Activated CD8-positive, alpha-beta memory T cell treated with anti-CD3 and anti-CD28 coated beads for 36 hours (primary cell): ENCODE measurements around the gene CRYBA1. TPM values are rescaled to one million over a fixed set of nuclear protein-coding genes. Genes with fewer than 3 reads are reported as not detected.
"Not testable (repeated sequence)": the region's sequence is repeated elsewhere in the genome, so short reads cannot be mapped to it uniquely, and the experiment has no call there.

ENCODE experiments used
- CTCF ChIA-PET: fragments of 350-600 bp; sonication (Branson Sonifier 250); formaldehyde crosslinking; loops from one replicate; lab custom pipeline; 2021; ENCODE audit warnings: antibody characterized with exemption; lab: Charles Lee
- POLR2A ChIA-PET: fragments of 350-600 bp; sonication (Branson Sonifier 250); formaldehyde crosslinking; loops from one replicate; lab custom pipeline; 2021; ENCODE audit warnings: antibody characterized with exemption; lab: Charles Lee
- total RNA-seq, 2 experiments: library from RNA; stranded (reverse); gene quantifications; one replicate each; pipeline ENCODE4 v1.2.3, GENCODE V29; 2021

Gene CRYBA1
- total RNA-seq, 2 experiments from 2014 or later, result not detected

GRCh38 chr17:29233301-29233700, 13.4 kb upstream of the CRYBA1 start:
- ChIA-PET CTCF (interaction anchor here (0.7 to 1.1 kb wide), 3 partner anchors 21 to 334 kb away, joined by 3 read pairs; partner anchors contain the start of genes ABHD15 and MYO18A), POLR2A (no interaction called here)

DNA sequence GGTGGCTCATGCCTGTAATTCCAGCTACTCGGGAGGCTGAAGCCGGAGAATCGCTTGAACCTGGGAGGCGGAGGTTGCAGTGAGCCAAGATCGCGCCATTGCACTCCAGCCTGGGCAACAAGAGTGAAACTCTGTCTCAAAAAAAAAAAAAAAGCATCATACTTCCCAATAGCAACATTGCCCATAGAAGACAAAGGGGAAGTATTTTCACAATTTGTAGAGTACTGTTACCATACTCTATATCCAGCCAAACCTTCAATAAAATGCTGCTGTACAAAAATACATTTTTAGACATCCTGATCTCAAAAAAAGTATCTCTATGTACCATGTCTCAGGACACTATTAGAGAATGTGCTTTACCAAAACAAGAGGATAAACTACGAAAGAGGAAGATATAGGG, 11.7 kb upstream of the CRYBA1 start:
- CTCF ChIA-PET, POLR2A ChIA-PET: not testable (repeated sequence)

GRCh38 chr17:29235904-29236303, 10.8 kb upstream of the CRYBA1 start:
- POLR2A ChIA-PET, result no interaction called here
- CTCF ChIA-PET, result interaction anchor here (0.7 kb wide), 1 partner anchor 282 kb away, joined by 3 read pairs; no protein-coding TSS in a partner anchor

GRCh38 chr17:29237476-29238132, 9.1 kb upstream of the CRYBA1 start:
- POLR2A ChIA-PET, result interaction anchor here (0.5 kb wide), 1 partner anchor 11 kb away, joined by 3 read pairs; no protein-coding TSS in a partner anchor
- CTCF ChIA-PET, result no interaction called here

GRCh38 chr17:29238133-29238850, 8.4 kb upstream of the CRYBA1 start:
- ChIA-PET POLR2A (no interaction called here), CTCF (no interaction called here)

DNA sequence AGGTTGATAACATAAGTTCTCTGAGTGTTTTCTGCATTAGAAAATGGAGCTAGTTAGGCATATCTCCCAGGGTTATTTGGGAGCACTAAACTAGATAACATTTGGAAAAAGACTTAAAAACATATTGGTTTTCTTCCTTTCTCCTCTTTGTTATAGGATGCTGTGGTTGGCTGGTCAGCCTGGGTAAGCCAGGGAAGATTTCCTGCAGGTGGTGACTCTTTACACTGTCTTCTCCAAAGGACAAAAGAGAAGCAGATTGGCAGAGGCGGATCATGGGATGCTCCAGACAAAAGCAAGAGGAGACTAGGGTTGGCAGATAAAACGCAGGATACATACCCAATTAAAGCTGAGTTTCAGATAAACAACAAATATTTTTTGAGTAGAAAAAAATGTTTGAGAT, 6.2 kb upstream of the CRYBA1 start:
- POLR2A ChIA-PET, result interaction anchor here (1.0 kb wide), 1 partner anchor 11 kb away, joined by 3 read pairs; no protein-coding TSS in a partner anchor
- CTCF ChIA-PET, result interaction anchor here (0.9 to 1.7 kb wide), 4 partner anchors 10 to 53 kb away, joined by 3 read pairs; no protein-coding TSS in a partner anchor

- CTCF ChIA-PET, result interaction anchor here (0.9 to 1.7 kb wide), 4 partner anchors 9 to 54 kb away, joined by 3 read pairs; no protein-coding TSS in a partner anchor
- POLR2A ChIA-PET, result interaction anchor here (0.5 to 1.0 kb wide), 3 partner anchors 10 to 104 kb away, joined by 3 read pairs; no protein-coding TSS in a partner anchor
These were observed 5.4 kb upstream of the CRYBA1 start for GRCh38 chr17:29240968-29241963.

DNA sequence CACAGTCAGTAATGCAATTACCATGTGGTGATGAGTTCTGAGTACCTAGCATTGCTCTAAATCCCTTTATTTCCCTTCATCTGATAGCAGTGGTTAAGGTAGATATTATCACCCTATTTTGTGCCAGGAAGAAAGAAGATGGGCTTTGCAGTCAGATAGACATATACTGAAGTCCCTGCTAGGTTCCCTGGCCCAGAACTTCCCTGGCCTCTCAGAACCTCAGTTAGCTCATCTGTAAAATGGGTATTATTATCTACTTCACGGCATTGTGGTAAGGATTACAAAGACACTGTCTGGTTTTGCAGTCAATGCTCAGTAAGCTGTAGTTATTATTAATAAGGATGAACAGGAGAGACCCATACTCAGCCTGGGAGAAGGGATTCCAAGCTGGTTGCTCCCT, 4.6 kb upstream of the CRYBA1 start:
- ChIA-PET CTCF (interaction anchor here (1.5 kb wide), 1 partner anchor 23 kb away, joined by 4 read pairs; no protein-coding TSS in a partner anchor), POLR2A (no interaction called here)

DNA sequence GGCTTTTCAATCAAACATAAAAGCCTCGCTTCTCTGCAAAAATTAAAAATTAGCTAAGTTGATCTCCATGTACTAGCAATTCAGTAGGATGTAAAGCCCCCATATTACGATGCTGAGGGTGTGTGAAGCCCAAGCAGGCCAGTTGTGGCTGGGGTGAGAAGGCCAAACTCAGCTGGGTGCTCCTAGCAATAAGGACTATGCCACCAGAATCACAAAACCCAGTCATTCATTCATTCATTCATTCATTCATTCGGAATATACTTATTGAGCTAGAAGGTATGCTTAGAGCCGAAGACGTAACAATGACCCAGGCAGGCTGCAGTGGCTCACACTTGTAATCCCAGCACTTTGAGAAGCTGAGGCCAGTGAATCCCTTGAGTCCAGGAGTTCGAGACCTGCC, 3.9 kb upstream of the CRYBA1 start:
- ChIA-PET POLR2A (no interaction called here), CTCF (interaction anchor here (1.5 kb wide), 2 partner anchors 24 to 48 kb away, joined by 3 to 4 read pairs; no protein-coding TSS in a partner anchor)

DNA sequence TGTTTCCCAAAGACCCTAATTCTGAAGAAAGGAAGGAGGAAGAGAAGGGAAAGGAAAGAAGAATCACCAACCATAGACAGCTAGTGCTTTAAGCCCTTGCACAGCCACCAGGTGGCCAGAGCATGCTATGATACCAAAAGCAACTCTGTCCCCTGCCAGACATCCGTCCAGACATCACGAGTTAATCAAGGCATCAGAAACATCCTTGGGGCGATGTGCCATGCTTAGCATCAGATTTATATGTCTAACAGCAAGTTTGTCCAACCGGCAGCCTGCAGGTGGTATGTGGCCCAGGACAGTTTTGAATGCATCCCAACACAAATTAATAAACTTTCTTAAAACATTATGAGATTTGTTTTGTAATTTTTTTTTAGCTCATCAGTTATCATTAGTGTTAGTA, 2.9 kb upstream of the CRYBA1 start:
- POLR2A ChIA-PET, result no interaction called here
- CTCF ChIA-PET, result interaction anchor here (1.5 kb wide), 1 partner anchor 47 kb away, joined by 3 read pairs; no protein-coding TSS in a partner anchor

GRCh38 chr17:29245401-29245800, 1.3 kb upstream of the CRYBA1 start:
- ChIA-PET CTCF (no interaction called here), POLR2A (no interaction called here)

DNA sequence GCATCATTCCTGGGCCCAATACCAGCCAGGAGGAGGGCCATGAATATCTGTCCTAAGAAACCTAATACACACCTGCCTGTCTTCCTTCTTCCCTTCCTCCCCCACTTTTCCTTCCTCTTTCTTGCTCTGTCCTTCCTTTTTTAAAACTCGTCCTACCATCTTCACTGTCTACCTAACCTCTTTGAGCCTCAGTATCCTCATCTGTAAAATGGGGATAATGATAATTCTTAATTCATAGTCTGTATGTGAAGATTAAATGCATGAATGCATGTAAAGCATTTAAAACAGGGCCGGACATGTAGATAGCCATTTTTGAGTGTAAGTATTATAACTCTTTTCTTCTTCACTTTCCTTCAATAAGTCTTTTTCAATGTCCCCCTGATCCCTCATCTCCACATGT, 560 bp downstream of the CRYBA1 start:
- ChIA-PET CTCF (interaction anchor here (1.0 kb wide), 1 partner anchor 27 kb away, joined by 3 read pairs; no protein-coding TSS in a partner anchor), POLR2A (no interaction called here)

- ChIA-PET POLR2A (interaction anchor here (0.7 kb wide), 1 partner anchor 11 kb away, joined by 3 read pairs; no protein-coding TSS in a partner anchor), CTCF (interaction anchor here (0.9 kb wide), 1 partner anchor 69 kb away, joined by 3 read pairs; the partner anchor contains the start of gene MYO18A)
These were observed 2.2 kb downstream of the CRYBA1 start for GRCh38 chr17:29248845-29249244.

DNA sequence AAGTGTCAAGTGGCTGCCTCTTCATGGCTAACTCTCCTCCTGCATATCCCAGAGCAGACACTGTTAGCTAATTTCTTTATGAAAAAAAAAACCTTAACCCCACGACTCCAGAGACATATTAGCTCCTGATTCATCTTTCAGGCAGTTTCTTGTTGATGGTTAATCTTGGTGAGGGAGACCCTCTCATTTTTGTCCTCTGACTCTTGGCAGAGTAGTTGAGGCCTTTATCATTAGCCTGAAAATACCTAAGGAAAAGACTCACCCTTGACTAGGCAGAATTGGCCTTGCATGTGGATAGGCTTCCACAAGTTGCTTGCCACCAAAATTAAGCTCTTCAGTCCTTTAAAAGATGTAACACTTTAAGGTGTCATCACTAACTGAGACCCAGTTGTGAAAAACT, 4.0 kb downstream of the CRYBA1 start:
- POLR2A ChIA-PET, result interaction anchor here (0.6 kb wide), 1 partner anchor 10 kb away, joined by 3 read pairs; no protein-coding TSS in a partner anchor
- CTCF ChIA-PET, result interaction anchor here (0.5 to 1.3 kb wide), 6 partner anchors 10 to 237 kb away, joined by 3 to 5 read pairs (median 3); no protein-coding TSS in a partner anchor

- CTCF ChIA-PET, result interaction anchor here (0.7 to 1.3 kb wide), 4 partner anchors 39 to 237 kb away, joined by 3 read pairs; no protein-coding TSS in a partner anchor
- POLR2A ChIA-PET, result interaction anchor here (0.6 kb wide), 1 partner anchor 10 kb away, joined by 3 read pairs; no protein-coding TSS in a partner anchor
These were observed 4.5 kb downstream of the CRYBA1 start for GRCh38 chr17:29251184-29251583.

DNA sequence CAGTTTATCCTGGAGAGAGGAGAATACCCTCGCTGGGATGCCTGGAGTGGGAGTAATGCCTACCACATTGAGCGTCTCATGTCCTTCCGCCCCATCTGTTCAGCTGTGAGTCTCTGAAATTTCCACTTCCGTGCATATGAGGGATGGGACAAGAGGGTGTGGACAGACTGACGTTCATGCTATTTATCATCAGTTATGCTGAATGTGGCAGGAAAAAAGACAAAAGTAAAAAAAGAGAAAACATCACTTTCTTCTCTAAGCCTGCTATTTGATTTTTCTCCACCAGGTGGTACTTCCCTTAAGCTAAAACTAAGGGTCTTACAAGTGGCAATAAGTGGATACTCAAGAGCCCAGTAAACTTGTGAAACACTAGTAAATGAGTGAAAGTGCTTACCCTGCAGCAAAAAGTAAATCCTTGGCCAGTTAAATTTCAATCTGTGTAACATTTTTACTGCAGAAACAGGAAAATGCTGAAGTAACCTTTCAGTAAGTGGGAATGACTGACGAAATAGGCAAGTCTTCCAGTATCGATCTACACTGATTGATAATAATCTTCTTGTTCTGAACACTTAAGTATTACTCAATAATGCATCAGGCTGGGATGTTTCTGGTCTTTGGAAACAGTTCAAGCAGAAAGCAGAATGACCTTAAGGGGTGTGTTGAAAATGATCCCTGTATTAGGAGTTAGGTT, 5.6 kb downstream of the CRYBA1 start:
- POLR2A ChIA-PET, result interaction anchor here (0.7 kb wide), 1 partner anchor 40 kb away, joined by 4 read pairs; no protein-coding TSS in a partner anchor
- CTCF ChIA-PET, result interaction anchor here (0.9 to 1.0 kb wide), 2 partner anchors 38 to 40 kb away, joined by 3 read pairs; no protein-coding TSS in a partner anchor

- POLR2A ChIA-PET, result no interaction called here
- CTCF ChIA-PET, result no interaction called here
These were observed 6.4 kb downstream of the CRYBA1 start for GRCh38 chr17:29253037-29253436.
